ENCODE data around the gene ATP11A.

ATP11A gene

GRCh38 chr13:112887151-112887550, 197.3 kb downstream of the ATP11A start:
- Histone ChIP-seq H3K4me3 (ENCODE audit: low read length) (no peak overlapping the region), H2AFZ (ENCODE audit: low read depth, low read length) (no peak overlapping the region), H3K79me2 (ENCODE audit: low read length) (no peaks in the 10 kb centered on the region), H3K27ac (ENCODE audit: low read length) (no peak overlapping the region), H4K20me1 (ENCODE audit: insufficient read depth, low read length) (no peaks in the 10 kb centered on the region), H3K9me3 (ENCODE audit: insufficient read depth, low read length) (no peaks in the 10 kb centered on the region), H3K9ac (ENCODE audit: low read length) (no peak overlapping the region), H3K27me3 (ENCODE audit: low read depth, low read length) (peaks cover 7% of the 10 kb centered on the region), H3K36me3 (replicated peaks; ENCODE audit: low read depth, low read length) (peaks cover 10% of the 10 kb centered on the region), H3K4me1 (ENCODE audit: low read length) (no peaks in the 10 kb centered on the region), H3K4me2 (ENCODE audit: low read length) (no peak overlapping the region)
- TF ChIP-seq CTCF (IDR thresholded peaks at IDR 0.05; ENCODE audit: low read depth, low read length), result no peak
- TF ChIP-seq EZH2phosphoT487 (IDR thresholded peaks at IDR 0.05; ENCODE audit: low read depth), result no peak

GRCh38 chr13:112887557-112887991, 197.7 kb downstream of the ATP11A start:
- TF ChIP-seq EZH2phosphoT487 (IDR thresholded peaks at IDR 0.05; ENCODE audit: low read depth), result no peak
- no peak for TF ChIP-seq CTCF (IDR thresholded peaks at IDR 0.05; ENCODE audit: low read depth, low read length)
- no peak overlapping the region for H3K4me3 ChIP-seq (ENCODE audit: low read length)
- H4K20me1 ChIP-seq (ENCODE audit: insufficient read depth, low read length), result no peaks in the 10 kb centered on the region
- peaks cover 11% of the 10 kb centered on the region for H3K27me3 ChIP-seq (ENCODE audit: low read depth, low read length)
- H3K36me3 ChIP-seq (replicated peaks; ENCODE audit: low read depth, low read length), result peaks cover 10% of the 10 kb centered on the region
- no peaks in the 10 kb centered on the region for H3K79me2 ChIP-seq (ENCODE audit: low read length)
- peaks cover 3% of the 10 kb centered on the region for H3K4me1 ChIP-seq (ENCODE audit: low read length)
- H2AFZ ChIP-seq (ENCODE audit: low read depth, low read length), result no peak overlapping the region
- H3K9ac ChIP-seq (ENCODE audit: low read length), result no peak overlapping the region
- H3K9me3 ChIP-seq (ENCODE audit: insufficient read depth, low read length), result no peaks in the 10 kb centered on the region
- H3K4me2 ChIP-seq (ENCODE audit: low read length), result no peak overlapping the region
- H3K27ac ChIP-seq (ENCODE audit: low read length), result no peak overlapping the region

GRCh38 chr13:112888238-112889111, 198.6 kb downstream of the ATP11A start:
- TF ChIP-seq EZH2phosphoT487 (IDR thresholded peaks at IDR 0.05; ENCODE audit: low read depth), result no peak
- no peak for TF ChIP-seq CTCF (IDR thresholded peaks at IDR 0.05; ENCODE audit: low read depth, low read length)
- Histone ChIP-seq H3K4me3 (ENCODE audit: low read length) (no peak overlapping the region), H3K4me1 (ENCODE audit: low read length) (peaks cover 12% of the 10 kb centered on the region), H3K79me2 (ENCODE audit: low read length) (no peaks in the 10 kb centered on the region), H3K9ac (ENCODE audit: low read length) (no peak overlapping the region), H3K9me3 (ENCODE audit: insufficient read depth, low read length) (no peaks in the 10 kb centered on the region), H3K27ac (ENCODE audit: low read length) (no peak overlapping the region), H3K4me2 (ENCODE audit: low read length) (no peak overlapping the region), H3K27me3 (ENCODE audit: low read depth, low read length) (peaks cover 14% of the 10 kb centered on the region), H4K20me1 (ENCODE audit: insufficient read depth, low read length) (no peaks in the 10 kb centered on the region), H2AFZ (ENCODE audit: low read depth, low read length) (no peak overlapping the region), H3K36me3 (replicated peaks; ENCODE audit: low read depth, low read length) (peaks cover 10% of the 10 kb centered on the region)

GRCh38 chr13:112889351-112890290, 199.8 kb downstream of the ATP11A start:
- Histone ChIP-seq H2AFZ (ENCODE audit: low read depth, low read length) (no peak overlapping the region), H3K36me3 (replicated peaks; ENCODE audit: low read depth, low read length) (peaks cover 10% of the 10 kb centered on the region), H3K4me1 (ENCODE audit: low read length) (peaks cover 17% of the 10 kb centered on the region), H3K79me2 (ENCODE audit: low read length) (no peaks in the 10 kb centered on the region), H3K27me3 (ENCODE audit: low read depth, low read length) (peaks cover 16% of the 10 kb centered on the region), H4K20me1 (ENCODE audit: insufficient read depth, low read length) (no peaks in the 10 kb centered on the region), H3K9me3 (ENCODE audit: insufficient read depth, low read length) (no peaks in the 10 kb centered on the region), H3K4me2 (ENCODE audit: low read length) (no peak overlapping the region), H3K4me3 (ENCODE audit: low read length) (no peak overlapping the region), H3K27ac (ENCODE audit: low read length) (no peak overlapping the region), H3K9ac (ENCODE audit: low read length) (no peak overlapping the region)
- TF ChIP-seq CTCF (IDR thresholded peaks at IDR 0.05; ENCODE audit: low read depth, low read length), result no peak
- no peak for TF ChIP-seq EZH2phosphoT487 (IDR thresholded peaks at IDR 0.05; ENCODE audit: low read depth)
